ENCODE measurements around the gene CCR6.

CCR6 gene

DNA sequence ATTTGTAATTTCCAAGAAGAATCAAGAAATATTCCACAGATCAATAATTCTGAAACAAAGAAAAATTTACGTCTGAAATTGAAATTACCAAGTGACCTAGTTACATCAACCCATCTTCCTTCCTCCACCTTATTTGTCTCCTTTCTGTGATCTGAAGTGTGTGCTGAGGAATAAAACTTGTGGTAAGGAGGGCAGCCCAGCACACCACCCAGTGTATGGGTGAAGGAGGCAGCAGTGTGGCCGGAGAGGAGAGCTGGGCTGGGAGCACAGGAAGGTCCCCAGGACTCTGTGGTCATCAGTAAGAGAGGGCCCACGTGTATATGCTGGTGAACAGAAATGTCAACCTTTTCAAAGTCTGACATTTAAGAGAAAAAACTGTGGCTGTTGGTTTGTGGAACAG lies 11.3 kb upstream of the CCR6 start:
- Histone ChIP-seq H3K36me3 (ENCODE audit: control insufficient read depth, insufficient read depth, low read length) (no peaks in the 10 kb centered on the region), H3K9me3 (ENCODE audit: control insufficient read depth, insufficient read depth, low read depth, low read length) (no peaks in the 10 kb centered on the region), H3K4me1 (ENCODE audit: control insufficient read depth, insufficient read depth, low read length) (peaks cover 8% of the 10 kb centered on the region; the same call in 1 of the 2 replicates), H3K27me3 (ENCODE audit: control insufficient read depth, insufficient read depth, low read length) (no peaks in the 10 kb centered on the region), H3K27ac (ENCODE audit: low read depth, low read length) (no peak overlapping the region), H3K9ac (ENCODE audit: low read length) (no peak overlapping the region), H3K4me3 (ENCODE audit: low read depth, low read length) (no peak overlapping the region)

DNA sequence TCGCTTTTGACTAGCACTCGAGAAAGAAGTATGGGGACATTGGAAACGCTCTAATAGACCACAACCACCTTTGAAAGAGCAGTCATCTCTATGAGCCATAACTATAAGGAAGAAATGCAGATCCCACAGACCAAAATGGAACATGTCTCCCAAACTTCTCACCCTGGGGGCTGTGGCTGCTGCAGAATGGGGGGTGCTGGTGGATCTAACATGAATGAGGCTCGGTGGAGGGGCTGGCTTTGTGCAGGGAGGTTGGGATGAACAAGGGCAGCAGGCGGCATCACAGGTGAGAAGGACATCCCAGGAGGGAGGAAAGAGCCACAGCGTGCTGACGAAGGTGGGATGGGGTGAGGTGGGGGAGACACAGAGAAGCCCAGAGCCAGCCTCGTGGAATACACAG lies 10.5 kb upstream of the CCR6 start:
- Histone ChIP-seq H3K36me3 (ENCODE audit: control insufficient read depth, insufficient read depth, low read length) (no peaks in the 10 kb centered on the region), H3K27ac (ENCODE audit: low read depth, low read length) (no peak overlapping the region), H3K9ac (ENCODE audit: low read length) (no peak overlapping the region), H3K4me1 (ENCODE audit: control insufficient read depth, insufficient read depth, low read length) (peaks cover 10% of the 10 kb centered on the region; the same call in 1 of the 2 replicates), H3K9me3 (ENCODE audit: control insufficient read depth, insufficient read depth, low read depth, low read length) (no peaks in the 10 kb centered on the region), H3K4me3 (ENCODE audit: low read depth, low read length) (no peak overlapping the region), H3K27me3 (ENCODE audit: control insufficient read depth, insufficient read depth, low read length) (no peaks in the 10 kb centered on the region)

DNA sequence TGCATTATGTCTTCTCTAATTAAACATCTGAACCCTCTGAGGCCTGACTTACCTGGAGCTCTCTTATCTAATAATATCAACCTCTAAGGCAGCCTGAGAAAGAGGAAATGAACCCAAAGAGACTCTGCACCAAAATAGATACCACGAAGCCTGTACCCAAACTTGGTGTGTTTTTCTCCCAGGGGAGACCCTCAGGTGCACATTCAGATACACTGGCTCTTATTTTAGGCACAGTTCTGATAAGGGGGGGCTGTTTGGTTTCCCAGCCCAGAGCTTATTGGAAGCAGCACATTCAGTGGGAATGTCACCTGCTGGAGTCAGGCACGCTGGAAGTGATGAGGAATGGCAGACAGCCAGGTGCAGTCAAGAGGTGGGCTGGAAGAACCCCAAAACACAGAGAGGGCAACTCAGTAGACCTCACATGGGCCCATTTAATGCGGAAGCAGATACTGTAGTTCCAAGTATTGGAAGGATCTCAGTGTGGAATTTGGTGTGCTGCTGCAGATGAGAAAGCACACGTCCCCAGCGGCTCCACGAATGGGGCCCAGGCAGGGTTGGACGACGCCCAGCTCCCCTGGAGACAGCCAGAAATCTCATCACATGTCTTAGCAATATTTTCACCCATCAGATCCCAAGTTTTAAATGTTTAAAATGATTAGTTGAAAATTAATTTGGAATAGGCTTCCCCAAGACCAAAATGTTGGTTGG lies 9.7 kb upstream of the CCR6 start:
- Histone ChIP-seq H3K4me3 (ENCODE audit: low read depth, low read length) (no peak overlapping the region), H3K9ac (ENCODE audit: low read length) (no peak overlapping the region), H3K27me3 (ENCODE audit: control insufficient read depth, insufficient read depth, low read length) (no peaks in the 10 kb centered on the region), H3K9me3 (ENCODE audit: control insufficient read depth, insufficient read depth, low read depth, low read length) (no peaks in the 10 kb centered on the region), H3K36me3 (ENCODE audit: control insufficient read depth, insufficient read depth, low read length) (no peaks in the 10 kb centered on the region), H3K4me1 (ENCODE audit: control insufficient read depth, insufficient read depth, low read length) (peaks cover 10% of the 10 kb centered on the region; the same call in 1 of the 2 replicates), H3K27ac (ENCODE audit: low read depth, low read length) (no peak overlapping the region)

DNA sequence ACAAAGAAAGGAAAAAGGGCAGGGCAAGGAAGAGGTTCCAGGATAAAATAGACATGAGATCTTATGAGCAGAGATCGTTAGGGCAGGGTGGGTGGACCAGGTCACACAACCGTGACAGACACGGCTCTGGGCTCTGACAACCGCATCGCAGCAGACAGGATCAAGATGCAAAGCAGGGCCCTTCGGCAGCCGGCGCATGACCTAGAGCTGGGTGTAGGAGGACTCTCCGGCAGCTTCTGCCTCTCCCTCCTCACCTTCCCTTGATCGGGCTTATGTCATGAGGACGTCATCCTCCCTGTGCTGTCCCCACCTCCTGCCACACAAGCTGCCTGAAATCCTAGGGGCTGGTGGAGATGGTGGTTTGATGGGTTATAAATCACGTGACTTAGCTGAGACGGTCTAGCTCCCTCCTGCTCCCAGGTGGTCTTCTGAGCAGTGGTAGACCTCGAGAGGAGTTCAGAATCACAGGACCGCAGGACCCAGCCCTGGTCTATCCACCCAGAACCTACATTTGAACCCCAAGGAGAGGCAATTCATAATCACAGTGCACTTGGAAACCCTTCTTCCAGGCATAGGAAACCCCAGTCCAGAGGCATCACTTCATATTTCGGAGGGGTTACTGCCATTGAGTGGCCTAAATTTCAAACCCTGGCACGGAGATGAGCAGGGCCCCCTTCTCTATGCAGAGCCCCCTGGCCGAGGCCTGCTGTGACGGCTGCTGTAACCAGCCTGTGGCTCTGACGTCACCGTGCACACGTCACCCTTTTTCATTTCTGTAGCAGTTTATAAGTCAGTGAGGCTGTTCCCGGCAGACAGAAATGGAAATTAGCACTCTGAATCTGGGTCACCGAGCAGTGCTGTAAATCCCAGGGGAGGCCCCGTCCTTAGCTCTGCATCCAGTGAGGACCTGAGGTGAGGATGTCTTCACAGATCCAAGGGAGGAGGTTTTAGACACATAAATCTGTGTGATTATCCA lies 8.7 kb upstream of the CCR6 start:
- Histone ChIP-seq H3K4me3 (ENCODE audit: low read depth, low read length) (no peak overlapping the region), H3K36me3 (ENCODE audit: control insufficient read depth, insufficient read depth, low read length) (no peaks in the 10 kb centered on the region), H3K9ac (ENCODE audit: low read length) (no peak overlapping the region), H3K27me3 (ENCODE audit: control insufficient read depth, insufficient read depth, low read length) (no peaks in the 10 kb centered on the region), H3K9me3 (ENCODE audit: control insufficient read depth, insufficient read depth, low read depth, low read length) (no peaks in the 10 kb centered on the region), H3K27ac (ENCODE audit: low read depth, low read length) (no peak overlapping the region), H3K4me1 (ENCODE audit: control insufficient read depth, insufficient read depth, low read length) (peaks cover 10% of the 10 kb centered on the region; the same call in 1 of the 2 replicates)

DNA sequence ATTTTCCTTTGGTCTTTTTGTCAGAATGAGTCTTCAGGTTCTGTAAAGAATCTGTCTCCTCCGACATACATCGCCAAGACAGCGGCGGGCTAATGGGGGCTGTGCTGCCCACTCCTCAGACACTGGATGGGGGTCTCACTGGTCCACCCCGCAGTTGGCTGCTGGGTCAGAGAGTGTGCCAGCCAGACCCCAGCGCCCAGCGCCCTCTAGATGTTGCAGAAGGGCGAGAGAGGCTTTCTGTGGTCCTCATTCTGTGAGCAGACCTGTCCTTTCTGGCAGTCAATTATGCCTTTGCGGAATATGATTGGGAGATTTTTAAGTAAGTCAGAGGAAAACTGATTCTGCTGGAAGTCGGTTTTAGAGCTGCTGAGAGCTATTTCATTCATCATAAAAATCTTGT lies 7.8 kb upstream of the CCR6 start:
- H3K9me3 ChIP-seq (ENCODE audit: control insufficient read depth, insufficient read depth, low read depth, low read length): peaks cover 2% of the 10 kb centered on the region; the same call in 1 of the 2 replicates
- no peak overlapping the region for H3K4me3 ChIP-seq (ENCODE audit: low read depth, low read length)
- no peak overlapping the region for H3K27ac ChIP-seq (ENCODE audit: low read depth, low read length)
- no peaks in the 10 kb centered on the region for H3K27me3 ChIP-seq (ENCODE audit: control insufficient read depth, insufficient read depth, low read length)
- H3K4me1 ChIP-seq (ENCODE audit: control insufficient read depth, insufficient read depth, low read length): peaks cover 10% of the 10 kb centered on the region; the same call in 1 of the 2 replicates
- H3K36me3 ChIP-seq (ENCODE audit: control insufficient read depth, insufficient read depth, low read length): no peaks in the 10 kb centered on the region
- H3K9ac ChIP-seq (ENCODE audit: low read length): no peak overlapping the region

DNA sequence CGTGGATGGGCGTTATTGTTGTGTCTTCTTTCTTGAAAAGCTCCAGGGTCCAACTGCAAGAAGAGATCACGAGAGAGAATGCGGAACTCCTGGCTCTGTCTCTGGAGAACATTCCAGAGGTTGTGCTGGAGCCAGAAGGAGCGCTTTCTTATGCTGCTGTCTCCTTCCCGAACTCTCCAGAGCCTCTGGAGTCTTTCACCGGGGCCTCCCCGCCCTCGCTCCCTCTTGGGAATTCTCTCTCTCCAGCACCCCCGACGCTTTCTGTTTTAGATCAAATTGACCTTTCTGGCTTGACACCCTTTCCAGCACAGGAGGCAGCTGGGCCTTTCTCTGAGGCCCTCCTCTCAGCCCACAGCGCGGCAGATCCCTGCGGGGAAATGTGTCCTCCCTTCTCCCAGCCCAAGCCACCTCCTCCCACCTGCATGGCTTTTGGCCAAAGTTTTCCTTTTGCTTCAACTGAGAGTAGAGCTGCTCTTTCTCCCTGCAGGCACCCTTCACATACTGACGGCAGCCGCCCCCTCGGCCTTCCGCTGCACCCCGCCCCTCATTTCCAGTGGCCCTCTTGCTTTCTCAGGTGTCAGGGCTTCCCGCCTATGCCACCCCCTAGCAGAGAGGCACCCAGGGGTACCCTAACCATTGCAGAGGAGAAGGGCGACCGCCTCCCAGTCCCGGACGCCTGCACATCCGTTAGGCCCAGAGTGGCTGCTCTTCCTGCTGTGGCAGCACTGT lies 6.6 kb upstream of the CCR6 start:
- no peak overlapping the region for H3K9ac ChIP-seq (ENCODE audit: low read length)
- H3K27ac ChIP-seq (ENCODE audit: low read depth, low read length): no peak overlapping the region
- peaks cover 9% of the 10 kb centered on the region for H3K9me3 ChIP-seq (ENCODE audit: control insufficient read depth, insufficient read depth, low read depth, low read length)
- no peak overlapping the region for H3K4me3 ChIP-seq (ENCODE audit: low read depth, low read length)
- no peaks in the 10 kb centered on the region for H3K36me3 ChIP-seq (ENCODE audit: control insufficient read depth, insufficient read depth, low read length)
- peaks cover 10% of the 10 kb centered on the region; the same call in 1 of the 2 replicates for H3K4me1 ChIP-seq (ENCODE audit: control insufficient read depth, insufficient read depth, low read length)
- no peaks in the 10 kb centered on the region for H3K27me3 ChIP-seq (ENCODE audit: control insufficient read depth, insufficient read depth, low read length)

DNA sequence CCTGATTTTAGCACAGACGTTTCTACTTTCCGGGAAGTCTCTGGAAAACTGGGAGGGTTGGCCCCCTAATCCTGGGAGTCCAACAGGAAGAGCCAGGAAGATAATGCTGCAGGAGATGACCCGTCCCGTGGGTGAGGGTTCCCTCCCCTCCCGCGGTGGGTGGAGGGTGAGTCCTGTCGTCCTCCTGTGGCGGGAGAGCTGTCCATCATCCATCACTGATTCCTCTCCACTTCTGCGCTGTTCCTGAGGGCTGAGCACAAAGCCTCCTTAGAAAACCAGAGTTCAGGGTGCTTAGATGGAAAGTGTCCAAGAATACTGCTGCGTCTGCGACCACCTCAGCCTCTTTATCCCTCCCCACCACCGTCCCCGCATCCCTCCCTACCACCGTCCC lies 6.1 kb upstream of the CCR6 start:
- Histone ChIP-seq H3K9me3 (ENCODE audit: control insufficient read depth, insufficient read depth, low read depth, low read length) (peaks cover 9% of the 10 kb centered on the region), H3K27ac (ENCODE audit: low read depth, low read length) (no peak overlapping the region), H3K4me1 (ENCODE audit: control insufficient read depth, insufficient read depth, low read length) (peaks cover 10% of the 10 kb centered on the region; the same call in 1 of the 2 replicates), H3K9ac (ENCODE audit: low read length) (no peak overlapping the region), H3K27me3 (ENCODE audit: control insufficient read depth, insufficient read depth, low read length) (no peaks in the 10 kb centered on the region), H3K36me3 (ENCODE audit: control insufficient read depth, insufficient read depth, low read length) (no peaks in the 10 kb centered on the region), H3K4me3 (ENCODE audit: low read depth, low read length) (no peak overlapping the region)

DNA sequence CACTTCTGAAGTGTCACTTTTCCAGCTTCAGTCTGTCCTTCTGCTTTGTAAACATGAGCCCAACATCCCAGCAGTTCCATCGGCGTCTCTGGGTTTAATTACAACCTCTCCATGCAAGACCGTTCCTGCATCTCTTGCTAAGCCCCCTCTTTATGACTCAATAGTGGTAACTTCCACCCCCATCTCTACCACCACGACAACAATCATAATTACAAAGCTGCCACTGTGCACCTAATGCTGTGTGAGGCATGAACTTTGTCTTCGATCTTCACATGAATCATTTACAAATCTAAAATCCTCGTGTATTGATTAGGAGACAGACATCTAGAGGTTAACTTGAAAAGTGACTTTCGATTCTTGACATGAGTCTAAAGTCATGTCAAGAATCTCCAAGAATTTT lies 4.9 kb upstream of the CCR6 start:
- H3K4me3 ChIP-seq (ENCODE audit: low read depth, low read length): no peak overlapping the region
- peaks cover 9% of the 10 kb centered on the region for H3K9me3 ChIP-seq (ENCODE audit: control insufficient read depth, insufficient read depth, low read depth, low read length)
- H3K36me3 ChIP-seq (ENCODE audit: control insufficient read depth, insufficient read depth, low read length): no peaks in the 10 kb centered on the region
- no peak overlapping the region for H3K27ac ChIP-seq (ENCODE audit: low read depth, low read length)
- H3K9ac ChIP-seq (ENCODE audit: low read length): no peak overlapping the region
- peaks cover 10% of the 10 kb centered on the region; the same call in 1 of the 2 replicates for H3K4me1 ChIP-seq (ENCODE audit: control insufficient read depth, insufficient read depth, low read length)
- H3K27me3 ChIP-seq (ENCODE audit: control insufficient read depth, insufficient read depth, low read length): no peaks in the 10 kb centered on the region

DNA sequence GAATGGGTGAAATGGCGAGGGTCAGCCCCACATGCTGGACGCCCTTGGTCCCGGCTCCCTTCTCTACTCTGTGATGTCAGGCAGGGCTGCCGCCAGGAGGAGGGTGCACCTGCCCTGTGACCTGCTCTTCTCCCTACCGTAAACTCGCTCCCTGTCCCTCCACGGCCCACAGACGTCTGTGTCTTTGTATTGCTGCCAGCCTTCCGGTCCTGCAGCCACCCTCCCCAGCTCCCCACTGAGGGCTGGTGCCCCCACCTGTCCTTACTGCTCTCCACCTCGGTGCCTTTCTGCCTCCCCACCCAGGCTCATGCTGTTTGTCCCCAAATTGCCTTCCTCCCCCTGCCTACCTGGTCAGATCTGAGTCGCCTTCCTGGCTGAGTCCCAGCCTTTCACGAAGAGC lies 4.1 kb upstream of the CCR6 start:
- Histone ChIP-seq H3K9me3 (ENCODE audit: control insufficient read depth, insufficient read depth, low read depth, low read length) (peaks cover 9% of the 10 kb centered on the region), H3K9ac (ENCODE audit: low read length) (no peak overlapping the region), H3K4me3 (ENCODE audit: low read depth, low read length) (no peak overlapping the region), H3K36me3 (ENCODE audit: control insufficient read depth, insufficient read depth, low read length) (no peaks in the 10 kb centered on the region), H3K27ac (ENCODE audit: low read depth, low read length) (no peak overlapping the region), H3K27me3 (ENCODE audit: control insufficient read depth, insufficient read depth, low read length) (no peaks in the 10 kb centered on the region), H3K4me1 (ENCODE audit: control insufficient read depth, insufficient read depth, low read length) (peaks cover 10% of the 10 kb centered on the region; the same call in 1 of the 2 replicates)

DNA sequence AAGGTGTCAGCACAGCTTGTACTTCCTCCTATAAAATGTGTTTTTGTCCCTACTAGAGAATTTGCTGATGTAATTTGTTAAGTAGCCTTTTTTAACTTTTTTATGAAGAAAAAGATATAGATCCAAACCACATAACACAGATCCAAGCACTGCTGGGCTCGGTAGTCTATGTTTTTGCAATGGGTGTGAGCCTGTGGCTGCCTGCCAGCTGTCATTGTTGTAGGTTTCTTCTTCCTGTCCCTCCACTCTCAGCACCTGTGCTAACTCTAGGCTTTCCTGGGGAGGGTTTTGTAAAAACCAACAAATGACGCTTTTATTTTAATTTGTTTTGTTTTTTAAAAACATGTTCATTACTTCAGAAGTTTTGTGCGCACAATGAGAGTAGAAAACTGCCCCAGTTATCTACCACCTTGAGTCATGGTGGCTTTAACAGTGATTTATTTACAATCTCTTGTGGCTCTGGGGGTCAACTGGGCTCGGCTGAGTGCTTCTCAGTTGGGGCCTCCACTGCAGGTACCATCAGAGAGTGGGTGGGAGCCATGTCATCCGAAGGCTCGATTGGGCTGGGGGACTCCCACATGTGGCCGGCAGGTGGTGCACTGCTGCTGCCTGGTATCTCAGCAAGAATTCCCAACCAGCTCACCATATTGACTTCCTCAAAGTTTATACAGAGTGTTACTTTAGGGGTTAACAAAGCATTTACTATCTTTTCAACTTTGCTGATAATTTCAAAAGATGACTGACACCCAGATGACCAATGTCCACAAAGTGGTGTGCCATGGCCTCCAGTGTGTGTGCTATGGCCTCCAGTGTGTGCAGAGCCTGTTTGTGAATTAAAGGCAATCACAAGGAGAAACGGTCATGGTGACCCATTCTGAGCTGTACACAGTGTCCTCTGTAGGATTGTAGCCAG lies 3.0 kb upstream of the CCR6 start:
- Histone ChIP-seq H3K9me3 (ENCODE audit: control insufficient read depth, insufficient read depth, low read depth, low read length) (peaks cover 9% of the 10 kb centered on the region), H3K9ac (ENCODE audit: low read length) (no peak overlapping the region), H3K4me3 (ENCODE audit: low read depth, low read length) (no peak overlapping the region), H3K36me3 (ENCODE audit: control insufficient read depth, insufficient read depth, low read length) (no peaks in the 10 kb centered on the region), H3K27me3 (ENCODE audit: control insufficient read depth, insufficient read depth, low read length) (no peaks in the 10 kb centered on the region), H3K27ac (ENCODE audit: low read depth, low read length) (no peak overlapping the region), H3K4me1 (ENCODE audit: control insufficient read depth, insufficient read depth, low read length) (peaks cover 10% of the 10 kb centered on the region; the same call in 1 of the 2 replicates)
